ENCODE results near the gene FHL5.

DNA sequence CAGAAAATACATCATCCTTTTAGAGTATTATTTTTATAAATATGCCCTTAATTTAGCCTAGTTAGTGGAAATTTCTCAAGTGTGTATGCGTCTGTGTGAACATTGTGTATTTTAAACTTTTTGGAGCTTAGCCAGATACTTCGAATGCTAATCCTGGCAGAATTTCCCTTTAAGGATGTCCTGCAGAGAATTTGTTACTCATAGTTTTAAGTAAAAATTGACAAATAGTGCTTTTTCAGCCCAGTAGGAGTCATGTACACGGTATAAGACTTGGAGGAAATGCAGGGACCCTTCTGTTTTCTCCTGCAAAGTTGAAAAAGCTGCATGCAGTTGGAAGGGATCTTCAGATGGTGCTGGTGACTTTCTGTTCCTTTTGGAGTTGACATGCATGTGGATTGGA lies at the start of gene FHL5:
- TF ChIP-seq CTCF (IDR thresholded peaks at IDR 0.05) (no peak), EZH2 (IDR thresholded peaks at IDR 0.05; ENCODE audit: borderline replicate concordance, insufficient read depth, low read depth, low read length, poor library complexity, severe bottlenecking) (no peak)

Measured in B cell (primary cell).